Measurements from ENCODE around the gene TP53I11.

The TP53I11 gene

GRCh38 chr11:44950625-44951476 is at the start of gene TP53I11:
Gene TP53I11, minus strand, starts transcription at chr11:44950883. Its CDS starts 12,548 bp downstream, at chr11:44938335.
- peak; percentile 80 for DNase-seq (ENCODE audit: low read depth)

GRCh38 chr11:44999068-44999467 is 48.4 kb upstream of the TP53I11 start:
- DNase-seq (ENCODE audit: low read depth), result no peak

GRCh38 chr11:44998051-44998450 is 47.4 kb upstream of the TP53I11 start:
- DNase-seq (ENCODE audit: low read depth), result no peak

- no peak for DNase-seq (ENCODE audit: low read depth)
Observed at GRCh38 chr11:44997566-44997965, 46.9 kb upstream of the TP53I11 start.

GRCh38 chr11:44994753-44995152 is 44.1 kb upstream of the TP53I11 start:
- DNase-seq (ENCODE audit: low read depth), result no peak

GRCh38 chr11:44993971-44994704 is 43.5 kb upstream of the TP53I11 start:
- no peak for DNase-seq (ENCODE audit: low read depth)

- no peak for DNase-seq (ENCODE audit: low read depth)
Observed at GRCh38 chr11:44992774-44993173, 42.1 kb upstream of the TP53I11 start.

GRCh38 chr11:44992181-44992582 is 41.5 kb upstream of the TP53I11 start:
- DNase-seq (ENCODE audit: low read depth), result no peak

- DNase-seq (ENCODE audit: low read depth), result no peak
Observed at GRCh38 chr11:44990665-44991064, 40.0 kb upstream of the TP53I11 start.

GRCh38 chr11:44989831-44990566 is 39.3 kb upstream of the TP53I11 start:
- no peak for DNase-seq (ENCODE audit: low read depth)

GRCh38 chr11:44988981-44989635 is 38.4 kb upstream of the TP53I11 start:
- no peak for DNase-seq (ENCODE audit: low read depth)

GRCh38 chr11:44988111-44988510 is 37.4 kb upstream of the TP53I11 start:
- no peak for DNase-seq (ENCODE audit: low read depth)

- no peak for DNase-seq (ENCODE audit: low read depth)
Observed at GRCh38 chr11:44987506-44987905, 36.8 kb upstream of the TP53I11 start.

- no peak for DNase-seq (ENCODE audit: low read depth)
Observed at GRCh38 chr11:44986315-44986714, 35.6 kb upstream of the TP53I11 start.

- no peak for DNase-seq (ENCODE audit: low read depth)
Observed at GRCh38 chr11:44985721-44986120, 35.0 kb upstream of the TP53I11 start.

GRCh38 chr11:44983786-44984185 is 33.1 kb upstream of the TP53I11 start:
- DNase-seq (ENCODE audit: low read depth), result no peak

GRCh38 chr11:44982496-44983062 is 31.9 kb upstream of the TP53I11 start:
- no peak for DNase-seq (ENCODE audit: low read depth)

GRCh38 chr11:44980533-44981427 is 30.1 kb upstream of the TP53I11 start:
- DNase-seq (ENCODE audit: low read depth), result no peak

- no peak for DNase-seq (ENCODE audit: low read depth)
Observed at GRCh38 chr11:44979543-44980399, 29.1 kb upstream of the TP53I11 start.

GRCh38 chr11:44978961-44979331 is 28.3 kb upstream of the TP53I11 start:
- no peak for DNase-seq (ENCODE audit: low read depth)
